SU-DHL-6 (cell line): ENCODE results near the gene COL26A1.

Source experiments
- CTCF ChIP-seq: fragments of 200-600 bp; sonication (generic); IDR thresholded peaks from one replicate; pipeline ENCODE4 v1.5.1; 2017; ENCODE audit warnings: antibody characterized with exemption, mild to moderate bottlenecking, low read length, moderate library complexity; ENCODE audit not compliant: insufficient read depth, poor library complexity, severe bottlenecking
- EZH2phosphoT487 ChIP-seq: fragments of 200-600 bp; sonication (generic), shearing (Covaris generic); conservative IDR thresholded peaks from 2 replicates; pipeline ENCODE4 v1.6.1; 2018; ENCODE audit warnings: mild to moderate bottlenecking, antibody characterized with exemption, low read length, moderate library complexity, mixed read lengths

- TF ChIP-seq EZH2phosphoT487 (no peak), CTCF (no peak)
Observed at GRCh38 chr7:101402835-101403234, 40.2 kb downstream of the COL26A1 start.
